HG02571 (cell line): ENCODE data around the gene NAB2.
"Not testable (repeated sequence)": the region's sequence is repeated elsewhere in the genome, so short reads cannot be mapped to it uniquely, and the experiment has no call there.

ENCODE experiments used
- ATAC-seq: cut with Tn5 transposase; IDR thresholded peaks from one replicate; pipeline ENCODE4 v1.9.1; 2021; ENCODE audit warnings: mild to moderate bottlenecking, moderate library complexity; ENCODE audit not compliant: unreplicated experiment

Gene NAB2

GRCh38 chr12:57110104-57111030 lies 21.5 kb downstream of the NAB2 start:
- peak; percentile 41 for ATAC-seq

- peak; percentile 60 for ATAC-seq
These were observed 22.3 kb downstream of the NAB2 start, which contains the start of gene STAT6 for GRCh38 chr12:57111031-57111734. TSS of gene STAT6 (minus strand) at chr12:57111362. CDS start at chr12:57108278, 3,084 bp downstream.

- peak; percentile 46 for ATAC-seq
These were observed 23.8 kb downstream of the NAB2 start for GRCh38 chr12:57112492-57113294.

GRCh38 chr12:57116580-57117281 lies 27.8 kb downstream of the NAB2 start:
- no peak for ATAC-seq

GRCh38 chr12:57118711-57119271 lies 29.9 kb downstream of the NAB2 start:
- ATAC-seq = no peak

GRCh38 chr12:57119294-57120085 lies 30.6 kb downstream of the NAB2 start:
- ATAC-seq = no peak

- not testable (repeated sequence) for ATAC-seq
These were observed 31.8 kb downstream of the NAB2 start for GRCh38 chr12:57120718-57121117.

GRCh38 chr12:57123813-57124212 lies 34.9 kb downstream of the NAB2 start:
- ATAC-seq = no peak

GRCh38 chr12:57124261-57124877 lies 35.5 kb downstream of the NAB2 start:
- ATAC-seq = no peak

GRCh38 chr12:57126061-57126460 lies 37.1 kb downstream of the NAB2 start:
- ATAC-seq = no peak

GRCh38 chr12:57126561-57126960 lies 37.6 kb downstream of the NAB2 start:
- ATAC-seq = no peak

GRCh38 chr12:57127101-57127725 lies 38.3 kb downstream of the NAB2 start:
- no peak for ATAC-seq

- ATAC-seq = no peak
These were observed 39.0 kb downstream of the NAB2 start, which contains the start of gene LRP1 for GRCh38 chr12:57127726-57128518. TSS of gene LRP1 (plus strand) at chr12:57128483. CDS start at chr12:57128965, 482 bp downstream.

- ATAC-seq = no peak
These were observed 39.8 kb downstream of the NAB2 start for GRCh38 chr12:57128519-57129247.

- no peak for ATAC-seq
These were observed 40.5 kb downstream of the NAB2 start for GRCh38 chr12:57129321-57129842.

- no peak for ATAC-seq
These were observed 41.0 kb downstream of the NAB2 start for GRCh38 chr12:57129889-57130288.

GRCh38 chr12:57130941-57131340 lies 42.0 kb downstream of the NAB2 start:
- no peak for ATAC-seq
